ENCODE results near the gene NXF1.
A peak's percentile ranks its signal among the peaks of the same experiment; 100 is the strongest.

The NXF1 gene

GRCh38 chr11:62786318-62787004 is 18.8 kb downstream of the NXF1 start:
- peak; percentile 100 for TF ChIP-seq CTCF (IDR thresholded peaks at IDR 0.05; ENCODE audit: borderline replicate concordance, control extremely low read depth, extremely low read depth, insufficient read depth, missing control alignments)
- DNase-seq (ENCODE audit: low spot score): peak; percentile 94
- in situ Hi-C loops (cut with MboI; ENCODE audit: low sequenced_read_pairs, unreplicated experiment): no loop called here

DNA sequence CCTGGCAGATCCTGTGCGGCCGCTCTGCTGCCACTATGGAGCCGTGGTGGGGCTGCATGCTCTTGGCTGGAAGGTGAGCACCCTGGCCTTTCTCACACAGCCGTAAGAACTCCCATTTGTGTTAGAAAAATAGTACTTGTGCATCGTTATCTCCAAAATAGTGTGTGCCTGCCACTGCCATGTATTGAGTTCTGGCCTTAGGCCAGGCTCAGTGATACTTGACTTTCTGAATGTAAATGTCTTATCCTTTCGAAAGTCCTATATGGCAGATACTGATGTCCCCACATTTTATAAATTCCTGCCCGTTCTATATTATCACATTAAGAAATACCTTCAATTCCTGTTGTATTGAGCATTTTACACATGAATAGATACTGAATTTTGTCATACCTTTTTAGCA is 22.5 kb downstream of the NXF1 start:
- TF ChIP-seq CTCF (IDR thresholded peaks at IDR 0.05; ENCODE audit: borderline replicate concordance, control extremely low read depth, extremely low read depth, insufficient read depth, missing control alignments): no peak
- in situ Hi-C loops (cut with MboI; ENCODE audit: low sequenced_read_pairs, unreplicated experiment): no loop called here
- DNase-seq (ENCODE audit: low spot score): no peak

DNA sequence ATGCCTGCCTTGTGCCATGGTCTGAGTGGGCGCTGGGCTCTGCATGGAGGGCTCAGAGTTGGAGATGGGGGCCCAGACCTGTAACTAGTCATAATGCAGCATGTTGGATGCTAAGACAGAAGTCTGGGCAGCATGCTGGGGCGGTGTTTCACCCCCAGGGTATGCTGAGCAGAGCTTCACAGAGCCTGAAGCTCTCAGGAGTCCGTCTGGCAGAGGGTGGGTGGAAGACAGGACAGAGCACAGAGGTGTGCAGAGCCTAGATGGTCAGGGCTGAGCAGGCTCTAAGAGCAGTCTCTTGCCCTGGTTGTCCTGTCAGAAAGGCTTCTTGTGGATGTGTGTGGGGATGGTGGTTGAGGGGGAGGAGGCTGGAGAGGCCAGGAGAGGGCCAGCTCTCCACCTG is 26.8 kb downstream of the NXF1 start:
- DNase-seq (ENCODE audit: low spot score): no peak
- no peak for TF ChIP-seq CTCF (IDR thresholded peaks at IDR 0.05; ENCODE audit: borderline replicate concordance, control extremely low read depth, extremely low read depth, insufficient read depth, missing control alignments)
- in situ Hi-C loops (cut with MboI; ENCODE audit: low sequenced_read_pairs, unreplicated experiment): no loop called here

- no peak for TF ChIP-seq CTCF (IDR thresholded peaks at IDR 0.05; ENCODE audit: borderline replicate concordance, control extremely low read depth, extremely low read depth, insufficient read depth, missing control alignments)
- in situ Hi-C loops (cut with MboI; ENCODE audit: low sequenced_read_pairs, unreplicated experiment): no loop called here
- DNase-seq (ENCODE audit: low spot score): peak; percentile 67
These were observed 27.9 kb downstream of the NXF1 start for GRCh38 chr11:62777389-62777788.

GRCh38 chr11:62775646-62776045 is 29.6 kb downstream of the NXF1 start:
- TF ChIP-seq CTCF (IDR thresholded peaks at IDR 0.05; ENCODE audit: borderline replicate concordance, control extremely low read depth, extremely low read depth, insufficient read depth, missing control alignments): no peak
- in situ Hi-C loops (cut with MboI; ENCODE audit: low sequenced_read_pairs, unreplicated experiment): no loop called here
- no peak for DNase-seq (ENCODE audit: low spot score)

- DNase-seq (ENCODE audit: low spot score): no peak
- TF ChIP-seq CTCF (IDR thresholded peaks at IDR 0.05; ENCODE audit: borderline replicate concordance, control extremely low read depth, extremely low read depth, insufficient read depth, missing control alignments): no peak
- in situ Hi-C loops (cut with MboI; ENCODE audit: low sequenced_read_pairs, unreplicated experiment): no loop called here
These were observed 30.8 kb downstream of the NXF1 start for GRCh38 chr11:62774407-62774806.

Data from GM13976 (cell line).